AG04450 (cell line): ENCODE data around the gene CTXN3. TPM values are rescaled to one million over a fixed set of nuclear protein-coding genes. Genes with fewer than 3 reads are reported as not detected.

Source experiments
- CTCF ChIA-PET: fragments of 300-600, 350-600 bp; formaldehyde crosslinking; extraction: SDS; loops from one replicate; lab custom pipeline; 2022; ENCODE audit warnings: antibody characterized with exemption, inconsistent platforms; lab: Charles Lee
- POLR2A ChIA-PET: fragments of 350-600 bp; formaldehyde crosslinking; extraction: SDS; loops from one replicate; lab custom pipeline; 2021; ENCODE audit warnings: antibody characterized with exemption, inconsistent platforms; lab: Yijun Ruan, JAX
- DNase-seq: peaks from one replicate; pipeline ENCODE4 v3.0.0-alpha.2; 2011; ENCODE audit warnings: low read depth, low spot score
- H3K27ac ChIP-seq: one replicate; pipeline ENCODE4 v1.5.1; 2012; ENCODE audit warnings: low read depth, low read length, control low read depth
- H3K27me3 ChIP-seq: one replicate; pipeline ENCODE4 v1.6.0; 2012; ENCODE audit warnings: low read length; ENCODE audit not compliant: control insufficient read depth, insufficient read depth
- H3K4me3 ChIP-seq: 2 replicates; pipeline ENCODE4 v1.5.1; 2011; ENCODE audit warnings: mild to moderate bottlenecking, low read depth, low read length, control low read depth
- H3K9me3 ChIP-seq: 2 replicates; pipeline ENCODE4 v1.5.1; 2012; ENCODE audit warnings: low read length; ENCODE audit not compliant: control insufficient read depth, insufficient read depth
- polyA plus RNA-seq: library from polyadenylated mRNA; depleted of rRNA; stranded (reverse); fragments of >200 nt; gene quantifications from 2 replicates; pipeline ENCODE4 v1.2.3, GENCODE V29; 2011
- TF ChIP-seq, protein P1 (sequence below): IDR thresholded peaks from 2 replicates; pipeline ENCODE4 v1.5.1; 2011; ENCODE audit warnings: low read depth, low read length, control low read depth, inconsistent platforms

The CTXN3 gene
- polyA plus RNA-seq, 1 experiment = not detected

DNA sequence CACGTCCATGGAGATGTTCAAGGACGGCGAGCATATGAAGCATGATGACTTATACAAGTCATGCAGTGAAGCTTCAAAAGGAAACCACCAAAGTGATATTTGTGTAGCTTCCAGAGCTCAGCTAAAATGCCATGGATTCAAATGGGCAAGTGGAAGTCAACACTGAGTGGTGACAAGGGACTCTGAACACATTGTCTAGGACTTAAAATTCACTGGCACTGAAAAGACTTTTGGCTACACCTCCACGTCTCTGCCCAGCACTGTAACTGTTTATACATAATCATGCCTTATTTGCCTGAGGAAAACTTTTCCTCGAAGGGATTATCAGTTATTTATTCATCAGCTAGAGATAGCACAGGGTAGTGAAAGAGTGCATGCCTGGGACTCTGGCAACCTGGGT lies 15.2 kb downstream of the CTXN3 start:
- DNase-seq = no peak
- no peak overlapping the region for H3K27ac ChIP-seq
- ChIA-PET POLR2A (no interaction called here), CTCF (no interaction called here)
- H3K27me3 ChIP-seq = peaks cover 3% of the 10 kb centered on the region
- no peaks in the 10 kb centered on the region for H3K9me3 ChIP-seq
- TF ChIP-seq, protein P1, sequence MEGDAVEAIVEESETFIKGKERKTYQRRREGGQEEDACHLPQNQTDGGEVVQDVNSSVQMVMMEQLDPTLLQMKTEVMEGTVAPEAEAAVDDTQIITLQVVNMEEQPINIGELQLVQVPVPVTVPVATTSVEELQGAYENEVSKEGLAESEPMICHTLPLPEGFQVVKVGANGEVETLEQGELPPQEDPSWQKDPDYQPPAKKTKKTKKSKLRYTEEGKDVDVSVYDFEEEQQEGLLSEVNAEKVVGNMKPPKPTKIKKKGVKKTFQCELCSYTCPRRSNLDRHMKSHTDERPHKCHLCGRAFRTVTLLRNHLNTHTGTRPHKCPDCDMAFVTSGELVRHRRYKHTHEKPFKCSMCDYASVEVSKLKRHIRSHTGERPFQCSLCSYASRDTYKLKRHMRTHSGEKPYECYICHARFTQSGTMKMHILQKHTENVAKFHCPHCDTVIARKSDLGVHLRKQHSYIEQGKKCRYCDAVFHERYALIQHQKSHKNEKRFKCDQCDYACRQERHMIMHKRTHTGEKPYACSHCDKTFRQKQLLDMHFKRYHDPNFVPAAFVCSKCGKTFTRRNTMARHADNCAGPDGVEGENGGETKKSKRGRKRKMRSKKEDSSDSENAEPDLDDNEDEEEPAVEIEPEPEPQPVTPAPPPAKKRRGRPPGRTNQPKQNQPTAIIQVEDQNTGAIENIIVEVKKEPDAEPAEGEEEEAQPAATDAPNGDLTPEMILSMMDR = no peak
- no peak overlapping the region for H3K4me3 ChIP-seq

DNA sequence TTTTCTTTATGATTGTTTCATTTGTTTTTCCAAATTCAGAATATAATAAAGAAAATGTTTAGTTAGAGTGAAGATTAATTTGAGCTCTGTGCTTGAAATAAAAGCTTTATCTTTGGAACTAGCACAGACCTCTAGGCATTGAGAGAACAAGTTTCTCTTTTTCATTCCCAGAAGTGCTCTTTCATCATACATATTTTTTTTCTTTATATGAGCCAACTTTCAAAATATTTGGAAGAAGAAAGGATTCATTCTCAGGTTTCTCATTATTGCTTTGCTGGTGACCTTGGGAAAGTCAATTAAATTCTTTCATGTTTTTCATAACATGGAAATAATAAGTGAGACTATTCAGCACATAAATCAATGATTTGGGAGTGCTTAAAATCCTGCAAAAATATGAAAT lies 16.8 kb downstream of the CTXN3 start:
- ChIA-PET POLR2A (interaction anchor here (0.6 kb wide), 1 partner anchor 344 kb away, joined by 4 read pairs; no protein-coding TSS in a partner anchor), CTCF (interaction anchor here (1.0 kb wide), 1 partner anchor 536 kb away, joined by 3 read pairs; no protein-coding TSS in a partner anchor)
- H3K27me3 ChIP-seq = no peaks in the 10 kb centered on the region
- no peak overlapping the region for H3K4me3 ChIP-seq
- no peak for DNase-seq
- no peak overlapping the region for H3K27ac ChIP-seq
- H3K9me3 ChIP-seq = no peaks in the 10 kb centered on the region
- TF ChIP-seq, protein P1 = no peak

DNA sequence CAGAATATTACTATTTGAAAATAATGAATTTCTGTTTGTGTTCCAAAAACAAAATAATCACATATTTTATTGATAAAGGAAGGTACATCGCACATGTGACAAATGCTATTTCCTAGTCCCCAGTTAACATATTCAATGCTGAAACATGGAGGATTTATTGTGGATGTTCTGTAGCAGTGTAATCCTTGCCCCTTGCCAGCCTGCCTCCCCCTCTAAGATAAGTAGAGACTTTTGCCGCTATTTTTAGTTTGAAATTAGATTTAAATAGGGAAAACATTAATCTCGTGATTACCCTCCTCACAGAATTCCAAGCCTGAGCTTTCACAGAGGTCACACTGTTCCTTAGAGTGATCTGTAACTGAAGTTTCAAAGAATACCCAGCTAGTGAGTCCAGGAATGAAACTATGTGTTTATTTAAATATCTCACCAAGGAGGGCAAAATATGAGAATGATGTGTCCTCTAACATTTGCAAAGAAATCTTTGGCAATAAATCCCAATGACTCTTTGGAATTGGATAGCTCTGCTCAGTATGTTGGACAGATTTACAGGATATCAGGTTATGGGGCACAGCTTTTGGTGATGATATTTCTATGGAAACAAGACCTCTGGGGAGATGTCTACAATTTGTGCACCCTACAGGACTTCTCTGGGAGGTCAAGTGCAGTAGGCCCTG lies 17.3 kb downstream of the CTXN3 start:
- ChIA-PET POLR2A (interaction anchor here (0.6 kb wide), 1 partner anchor 343 kb away, joined by 4 read pairs; no protein-coding TSS in a partner anchor), CTCF (no interaction called here)
- no peaks in the 10 kb centered on the region for H3K27me3 ChIP-seq

DNA sequence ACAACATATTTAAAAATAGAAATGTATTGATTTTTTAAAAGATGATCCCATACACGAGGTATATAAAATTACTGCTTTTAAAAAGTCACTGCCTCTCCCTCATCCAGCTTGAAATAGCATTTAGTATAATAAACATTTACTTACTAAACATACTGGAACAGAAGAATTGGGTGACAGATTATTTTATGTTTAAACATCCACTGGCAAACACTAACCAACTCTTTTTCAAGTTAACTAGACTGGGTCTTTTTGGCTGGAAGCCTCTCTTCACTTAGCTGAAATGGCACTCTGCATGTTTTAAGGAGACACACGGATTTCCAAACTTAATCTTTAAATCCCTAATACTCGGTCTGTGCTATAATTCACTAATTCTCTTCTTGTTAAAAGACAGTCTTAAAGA lies 19.0 kb downstream of the CTXN3 start:
- POLR2A ChIA-PET = no interaction called here
- Histone ChIP-seq H3K4me3 (no peak overlapping the region), H3K27me3 (no peaks in the 10 kb centered on the region), H3K27ac (no peak overlapping the region), H3K9me3 (no peaks in the 10 kb centered on the region)
- TF ChIP-seq, protein P1 = no peak
- no peak for DNase-seq
- CTCF ChIA-PET = no interaction called here

More for the DNA sequence above, 17.3 kb downstream of the CTXN3 start:
- TF ChIP-seq, protein P1 = no peak
- no peak for DNase-seq
- Histone ChIP-seq H3K4me3 (no peak overlapping the region), H3K27ac (no peak overlapping the region), H3K9me3 (no peaks in the 10 kb centered on the region)

DNA sequence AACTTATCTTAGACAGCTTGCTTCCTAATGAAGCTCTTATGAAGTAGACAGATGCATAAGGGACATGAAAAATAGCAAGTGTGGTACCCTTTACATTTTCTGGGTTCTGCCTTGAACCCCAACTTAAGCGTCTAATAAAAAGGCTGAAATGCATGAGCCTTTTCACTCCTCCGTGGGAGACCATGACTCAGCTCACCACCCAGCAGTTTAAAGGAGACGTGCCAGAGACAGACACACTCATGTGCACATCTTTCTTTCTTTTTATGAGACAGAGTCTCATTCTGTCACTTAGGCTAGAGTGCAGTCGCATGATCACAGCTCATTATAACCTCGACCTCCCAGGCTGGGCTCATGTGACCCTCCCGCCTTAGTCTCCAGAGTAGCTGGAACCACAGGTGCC lies 22.3 kb downstream of the CTXN3 start:
- H3K27me3 ChIP-seq = no peaks in the 10 kb centered on the region
- no peaks in the 10 kb centered on the region for H3K9me3 ChIP-seq
- H3K4me3 ChIP-seq = no peak overlapping the region
- TF ChIP-seq, protein P1 = no peak
- POLR2A ChIA-PET = no interaction called here
- no peak overlapping the region for H3K27ac ChIP-seq
- DNase-seq = no peak
- CTCF ChIA-PET = no interaction called here
